Hepatocyte (in vitro differentiated cells): ENCODE measurements around the gene NTSR2. TPM values are rescaled to one million over a fixed set of nuclear protein-coding genes. Genes with fewer than 3 reads are reported as not detected.

Experiments used
- DNase-seq: peaks from one replicate; pipeline ENCODE4 v3.0.0-alpha.2; 2016; ENCODE audit warnings: low spot score
- H2AFZ ChIP-seq: fragments of 200-600 bp; sonication (generic); 2 replicates; pipeline ENCODE4 v1.6.0; 2016; ENCODE audit warnings: antibody characterized with exemption, mild to moderate bottlenecking
- H3K27ac ChIP-seq: fragments of 200-600 bp; sonication (generic); 2 replicates; pipeline ENCODE4 v1.5.1; 2016; ENCODE audit warnings: mild to moderate bottlenecking
- H3K27me3 ChIP-seq: fragments of 200-600 bp; sonication (generic); 2 replicates; pipeline ENCODE4 v1.6.1; 2016
- H3K36me3 ChIP-seq: fragments of 200-600 bp; sonication (generic); replicated peaks from 2 replicates; pipeline ENCODE4 v1.5.1; 2016; ENCODE audit warnings: low read depth; ENCODE audit not compliant: insufficient read depth
- H3K4me1 ChIP-seq: fragments of 200-600 bp; sonication (generic); 2 replicates; pipeline ENCODE4 v1.5.1; 2016; ENCODE audit warnings: mild to moderate bottlenecking, moderate library complexity; ENCODE audit not compliant: insufficient read depth
- H3K4me2 ChIP-seq: fragments of 200-600 bp; sonication (generic); 2 replicates; pipeline ENCODE4 v1.6.0; 2016
- H3K4me3 ChIP-seq: fragments of 200-600 bp; sonication (generic); 2 replicates; pipeline ENCODE4 v1.5.1; 2016; ENCODE audit warnings: mild to moderate bottlenecking
- H3K79me2 ChIP-seq: fragments of 200-600 bp; sonication (generic); 2 replicates; pipeline ENCODE4 v1.6.0; 2017; ENCODE audit warnings: mild to moderate bottlenecking
- H3K9me2 ChIP-seq: fragments of 200-600 bp; sonication (generic); replicated peaks from 2 replicates; pipeline ENCODE4 v1.6.0; 2017; ENCODE audit warnings: mild to moderate bottlenecking; ENCODE audit not compliant: insufficient read depth
- H3K9me3 ChIP-seq: fragments of 200-600 bp; sonication (generic); 2 replicates; pipeline ENCODE4 v1.5.1; 2016; ENCODE audit warnings: low read depth, mild to moderate bottlenecking
- H4K20me1 ChIP-seq: fragments of 200-600 bp; sonication (generic); 2 replicates; pipeline ENCODE4 v1.6.0; 2016; ENCODE audit warnings: mild to moderate bottlenecking; ENCODE audit not compliant: insufficient read depth, poor library complexity, severe bottlenecking
- CTCF ChIP-seq: fragments of 200-600 bp; sonication (generic); IDR thresholded peaks from 2 replicates; pipeline ENCODE4 v1.5.1; 2016; ENCODE audit warnings: antibody characterized with exemption, mild to moderate bottlenecking; ENCODE audit not compliant: poor library complexity
- EZH2 ChIP-seq: fragments of 200-600 bp; sonication (generic); IDR thresholded peaks from 2 replicates; pipeline ENCODE4 v1.6.1; 2016; ENCODE audit warnings: antibody characterized with exemption, mild to moderate bottlenecking, borderline replicate concordance
- EZH2phosphoT487 ChIP-seq: fragments of 200-600 bp; sonication (generic); IDR thresholded peaks from one replicate; pipeline ENCODE4 v1.6.1; 2018; ENCODE audit warnings: antibody characterized with exemption, mild to moderate bottlenecking, low read depth, moderate library complexity; ENCODE audit not compliant: unreplicated experiment, severe bottlenecking
- WGBS: methylation state at CpG from one replicate; pipeline ENCODE4 v1.1.6; 2016; ENCODE audit warnings: low lambda C conversion rate; ENCODE audit errors: missing lambda C conversion rate; 5-methylcytosine and 5-hydroxymethylcytosine counted together
- polyA plus RNA-seq: library from polyadenylated mRNA; unstranded; fragments of >200 nt; fragmentation: Nextera tagmentation; extraction: Ambion mirVana; gene quantifications from 2 replicates; pipeline ENCODE4 v1.2.1, GENCODE V29; 2016
- total RNA-seq: library from RNA; depleted of rRNA; stranded (reverse); fragments of >200 nt; gene quantifications from 2 replicates; pipeline ENCODE4 v1.2.3, GENCODE V29; 2014

NTSR2 gene
- total and polyA plus RNA-seq, 2 experiments from 2014 or later, result 0.28 TPM; not detected in 1

GRCh38 chr2:11636593-11637295 is 33.3 kb downstream of the NTSR2 start:
- Histone ChIP-seq H3K27ac (no peak overlapping the region), H3K36me3 (no peaks in the 10 kb centered on the region), H3K9me2 (no peaks in the 10 kb centered on the region), H3K4me2 (no peak overlapping the region), H2AFZ (no peak overlapping the region), H3K79me2 (no peaks in the 10 kb centered on the region), H3K4me1 (no peaks in the 10 kb centered on the region), H3K4me3 (no peak overlapping the region), H4K20me1 (no peaks in the 10 kb centered on the region), H3K9me3 (no peaks in the 10 kb centered on the region), H3K27me3 (no peaks in the 10 kb centered on the region)
- WGBS, result 92% methylated on average over 10 of the region's 11 CpGs
- DNase-seq, result no peak
- TF ChIP-seq CTCF (no peak), EZH2 (no peak), EZH2phosphoT487 (no peak)

GRCh38 chr2:11635141-11635540 is 34.9 kb downstream of the NTSR2 start:
- H3K4me1 ChIP-seq, result no peaks in the 10 kb centered on the region
- H3K27ac ChIP-seq, result no peak overlapping the region
- H3K4me3 ChIP-seq, result no peak overlapping the region
- H3K36me3 ChIP-seq, result no peaks in the 10 kb centered on the region
- no peaks in the 10 kb centered on the region for H4K20me1 ChIP-seq
- H3K9me3 ChIP-seq, result no peaks in the 10 kb centered on the region
- H2AFZ ChIP-seq, result no peak overlapping the region
- H3K4me2 ChIP-seq, result no peak overlapping the region
- no peaks in the 10 kb centered on the region for H3K79me2 ChIP-seq
- 98% methylated on average over 15 of the region's 15 CpGs for WGBS
- TF ChIP-seq EZH2phosphoT487, result no peak
- no peak for TF ChIP-seq CTCF
- TF ChIP-seq EZH2, result no peak
- no peak for DNase-seq
- no peaks in the 10 kb centered on the region for H3K27me3 ChIP-seq
- H3K9me2 ChIP-seq, result no peaks in the 10 kb centered on the region

GRCh38 chr2:11634584-11634983 is 35.4 kb downstream of the NTSR2 start:
- no peak for DNase-seq
- no peaks in the 10 kb centered on the region for H4K20me1 ChIP-seq
- no peaks in the 10 kb centered on the region for H3K4me1 ChIP-seq
- no peaks in the 10 kb centered on the region for H3K36me3 ChIP-seq
- 97% methylated on average over 15 of the region's 15 CpGs for WGBS
- H3K9me3 ChIP-seq, result no peaks in the 10 kb centered on the region
- H3K79me2 ChIP-seq, result no peaks in the 10 kb centered on the region
- no peak overlapping the region for H3K4me2 ChIP-seq
- no peak overlapping the region for H2AFZ ChIP-seq
- no peak overlapping the region for H3K4me3 ChIP-seq
- no peaks in the 10 kb centered on the region for H3K9me2 ChIP-seq
- no peaks in the 10 kb centered on the region for H3K27me3 ChIP-seq
- TF ChIP-seq CTCF (no peak), EZH2phosphoT487 (no peak), EZH2 (no peak)
- no peak overlapping the region for H3K27ac ChIP-seq
